HG02870 (cell line): ENCODE data around the gene SNTG2.
"Not testable (repeated sequence)": the region's sequence is repeated elsewhere in the genome, so short reads cannot be mapped to it uniquely, and the experiment has no call there.

Experiments
- ATAC-seq: cut with Tn5 transposase; IDR thresholded peaks from one replicate; pipeline ENCODE4 v1.9.1; 2021; ENCODE audit warnings: mild to moderate bottlenecking, moderate library complexity; ENCODE audit not compliant: unreplicated experiment

SNTG2 gene

DNA sequence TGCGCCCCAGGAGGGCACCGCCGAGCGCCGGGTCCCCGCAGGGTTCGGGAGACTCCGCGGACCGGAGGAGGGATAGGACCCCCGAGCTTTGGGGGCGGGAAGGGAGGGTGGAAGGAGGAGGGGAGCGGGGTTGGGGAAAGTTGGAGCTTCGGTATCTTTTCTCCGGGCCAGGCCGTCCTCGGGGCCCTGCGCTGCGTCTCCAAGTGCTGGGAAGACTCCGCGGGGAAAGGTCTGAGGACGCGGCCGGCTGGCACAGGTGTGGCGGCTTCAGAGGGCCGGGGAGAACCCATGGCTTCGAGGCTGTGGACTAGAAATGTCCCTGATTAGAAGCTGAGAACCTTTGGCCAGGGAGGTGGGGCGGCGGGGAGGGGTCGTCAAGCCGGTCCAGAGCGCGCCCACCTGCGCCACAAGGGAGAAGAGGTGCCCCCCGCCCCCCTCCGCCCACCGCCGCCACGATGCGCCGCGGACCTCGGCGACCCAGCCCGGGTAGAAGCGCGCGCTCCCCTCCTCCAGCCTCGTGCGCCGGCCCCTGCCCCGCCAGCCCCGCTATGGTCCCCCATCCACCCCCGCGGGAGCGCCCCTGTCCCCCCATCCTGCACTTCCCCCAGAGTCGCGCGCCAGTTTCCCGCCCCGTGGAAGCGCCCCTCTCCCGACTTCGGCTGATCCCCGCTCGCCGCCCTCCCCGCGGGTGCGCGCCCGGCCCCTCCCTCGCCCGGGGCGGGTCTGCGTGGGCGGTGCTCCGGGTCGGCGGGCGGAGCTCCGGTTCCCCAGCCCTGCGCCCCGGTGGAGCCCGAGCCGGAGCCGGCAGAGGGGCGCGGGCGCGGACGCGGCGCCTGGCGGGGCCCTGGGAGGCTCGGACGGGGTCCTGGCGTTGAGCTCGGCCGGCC, at the start of gene SNTG2:
TSS of gene SNTG2 (plus strand) at position 770 of the 887 bp plus-strand sequence. CDS start 148 bp downstream, outside the sequence.
- no peak for ATAC-seq

DNA sequence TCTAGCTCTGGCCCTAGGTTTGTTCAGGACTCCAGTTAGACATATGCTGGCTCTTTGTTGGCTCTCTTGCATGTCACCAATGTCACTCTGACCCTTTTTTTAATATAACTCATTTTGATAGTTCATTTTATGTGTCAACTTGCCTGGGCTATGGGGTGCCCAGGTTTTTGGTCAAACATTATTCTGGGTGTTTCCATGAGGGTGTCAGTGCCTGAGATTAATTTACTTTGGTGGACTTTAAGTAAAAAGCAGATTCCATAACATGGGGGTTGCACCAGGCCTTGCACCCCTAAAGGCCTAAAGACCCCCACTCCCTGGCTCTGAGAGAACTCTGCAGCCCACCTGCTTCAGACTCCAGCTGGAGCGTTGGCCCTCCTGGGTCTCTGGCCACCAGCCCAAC, 48.1 kb upstream of the SNTG2 start:
- ATAC-seq: no peak

DNA sequence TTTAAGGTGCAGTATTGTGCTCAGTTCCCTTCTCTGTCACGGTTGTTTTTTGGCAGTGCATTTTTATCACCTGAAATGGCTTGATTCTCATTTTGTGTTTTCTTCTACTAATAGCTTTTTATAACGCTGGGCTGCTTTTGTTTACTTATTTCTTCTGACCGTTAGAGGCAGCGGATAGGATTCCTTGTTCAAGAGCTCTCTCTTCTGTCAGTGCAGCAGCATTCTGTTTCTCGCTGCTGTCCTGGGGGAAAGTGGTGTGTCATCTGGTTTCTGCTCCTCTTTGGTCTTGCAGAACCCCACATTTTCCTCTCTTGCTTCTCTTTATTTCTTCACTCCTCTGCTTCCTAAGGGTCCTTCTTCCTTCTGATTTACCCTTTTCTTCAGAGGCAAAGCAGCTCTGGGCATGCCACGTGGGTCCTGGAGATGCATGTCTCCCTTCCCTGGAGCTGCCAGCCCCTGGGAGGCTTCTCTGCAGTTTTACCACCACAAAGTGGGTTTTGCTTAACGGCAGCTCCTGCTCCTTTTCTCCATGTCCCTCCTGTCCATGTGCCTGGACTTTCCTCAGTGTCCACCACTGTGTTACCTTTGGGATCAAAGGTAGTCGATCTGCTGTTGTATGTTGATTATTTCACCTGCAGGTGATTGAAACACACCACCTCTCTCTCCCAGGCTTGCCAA, 47.3 kb upstream of the SNTG2 start:
- ATAC-seq: no peak

DNA sequence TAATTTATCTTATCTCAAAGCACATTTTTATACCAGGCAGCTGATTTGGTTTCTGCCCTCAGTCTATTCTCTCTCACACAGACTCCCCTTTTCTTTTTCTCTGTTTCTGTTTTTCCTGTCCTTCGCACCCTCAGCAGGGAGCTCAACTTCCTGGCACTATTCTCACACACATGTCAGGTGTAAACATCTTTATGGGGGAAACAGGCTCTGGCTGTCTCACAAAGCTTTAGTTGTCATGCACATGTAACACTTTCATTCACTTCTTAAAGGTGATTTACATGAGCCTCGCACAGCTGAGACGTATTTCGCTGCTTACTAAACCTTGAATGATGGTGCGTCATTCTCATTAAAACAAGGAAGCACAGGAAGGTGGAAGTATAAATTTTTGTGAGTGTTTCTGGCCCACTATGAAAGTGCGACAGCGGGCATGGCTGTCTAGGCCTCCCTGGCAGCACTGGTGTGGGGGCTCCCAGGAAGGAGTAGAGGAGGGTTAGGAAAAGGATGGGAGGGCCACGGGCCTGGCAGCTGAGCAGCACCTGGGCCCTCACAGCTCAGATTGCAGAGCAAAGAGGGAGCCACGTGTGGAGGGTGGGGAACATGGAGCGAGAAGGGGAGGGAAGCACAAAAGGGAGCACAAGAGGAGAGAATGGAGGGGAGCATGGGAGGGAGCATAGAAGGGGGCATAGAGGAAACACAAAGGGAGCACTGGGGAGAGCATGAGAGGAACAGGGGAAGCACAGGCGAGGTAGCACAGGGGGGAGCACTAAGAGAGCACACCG, 46.2 kb upstream of the SNTG2 start:
- ATAC-seq: no peak

DNA sequence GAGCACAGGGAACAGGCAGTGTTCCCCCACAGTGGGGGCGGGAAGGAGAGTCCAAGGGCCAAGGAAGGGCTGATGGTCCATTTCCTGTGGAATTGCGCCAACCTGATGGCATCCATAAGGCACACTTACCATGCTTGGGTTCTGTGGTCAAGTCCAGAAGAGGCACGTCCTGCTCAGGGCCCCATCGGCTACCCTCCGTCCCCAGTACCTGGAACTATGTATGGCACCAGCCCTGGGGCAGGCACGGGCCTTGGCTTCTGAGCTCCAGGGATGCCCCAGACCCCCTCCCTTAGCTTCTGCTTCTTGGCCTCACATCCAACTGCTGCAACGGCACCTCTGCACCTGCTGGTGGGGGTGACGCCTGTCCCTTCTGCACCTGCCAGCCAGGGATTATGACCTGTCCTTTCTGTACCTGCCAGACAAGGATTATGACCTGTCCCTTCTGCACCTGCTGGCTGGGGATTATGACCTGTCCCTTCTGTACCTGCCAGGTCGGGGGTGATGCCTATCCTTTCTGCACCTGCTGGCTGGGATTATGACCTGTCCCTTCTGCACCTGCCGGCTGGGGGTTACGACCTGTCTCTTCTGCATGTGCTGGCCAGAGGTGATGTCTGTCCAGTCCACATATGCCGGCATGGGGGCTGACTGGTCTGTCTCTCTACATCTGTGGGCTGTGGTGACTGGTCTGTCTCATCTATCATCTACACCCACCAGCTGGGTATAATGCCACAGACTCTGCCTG, 45.4 kb upstream of the SNTG2 start:
- ATAC-seq: no peak

DNA sequence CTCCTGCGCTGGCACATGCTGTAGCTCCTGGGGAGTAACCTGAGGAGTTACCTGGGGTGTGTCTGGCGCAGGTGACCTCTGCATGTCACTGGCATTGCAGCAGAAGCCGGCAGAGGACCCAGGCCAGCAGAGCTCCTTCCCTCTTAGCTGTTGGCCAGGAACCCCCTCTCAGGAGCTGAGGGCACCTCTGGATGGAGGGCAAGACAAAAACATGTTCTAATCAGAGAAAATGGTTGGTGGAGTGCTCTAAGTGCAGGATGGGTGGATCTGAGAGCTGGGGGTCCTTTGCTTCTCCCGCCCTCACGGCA, 44.9 kb upstream of the SNTG2 start:
- ATAC-seq: no peak

DNA sequence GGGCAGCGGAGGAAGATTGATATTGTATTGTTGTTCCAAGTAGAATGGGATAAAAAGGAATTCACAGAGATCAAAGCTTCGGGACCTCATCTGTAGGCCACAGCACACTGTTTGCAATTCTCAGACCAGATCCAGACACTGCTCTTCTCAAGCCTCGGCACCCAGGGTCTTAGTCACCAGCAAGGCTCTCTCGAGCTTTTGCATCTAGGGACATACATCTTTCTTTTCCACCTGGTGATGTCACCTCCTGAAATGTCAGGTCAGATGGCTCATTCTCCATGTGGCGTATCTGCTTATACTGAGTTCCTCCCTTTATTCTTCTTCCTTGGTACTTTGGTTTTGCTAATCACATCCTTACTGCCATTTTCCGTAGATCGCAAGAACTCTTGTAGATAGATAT, 42.9 kb upstream of the SNTG2 start:
- no peak for ATAC-seq

DNA sequence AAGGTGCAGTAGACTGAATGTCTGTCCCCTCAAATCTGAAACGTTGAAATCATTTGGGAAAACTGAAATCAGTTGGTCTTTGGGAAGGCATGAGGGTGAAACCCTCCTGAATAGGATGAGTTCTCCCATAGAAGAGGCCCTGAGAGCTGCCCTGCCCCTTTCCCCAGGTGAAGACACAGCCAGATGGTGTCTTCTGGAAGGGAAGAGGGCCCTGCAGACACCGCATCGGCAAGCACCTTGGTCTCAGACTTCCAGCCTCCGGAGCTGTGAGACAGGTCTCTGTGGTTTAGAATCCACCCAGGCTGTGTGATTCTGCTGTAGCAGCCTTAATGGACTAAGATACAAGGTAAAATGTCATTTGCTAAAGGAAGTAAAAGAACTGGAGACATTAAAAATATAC, 42.1 kb upstream of the SNTG2 start:
- ATAC-seq: no peak

DNA sequence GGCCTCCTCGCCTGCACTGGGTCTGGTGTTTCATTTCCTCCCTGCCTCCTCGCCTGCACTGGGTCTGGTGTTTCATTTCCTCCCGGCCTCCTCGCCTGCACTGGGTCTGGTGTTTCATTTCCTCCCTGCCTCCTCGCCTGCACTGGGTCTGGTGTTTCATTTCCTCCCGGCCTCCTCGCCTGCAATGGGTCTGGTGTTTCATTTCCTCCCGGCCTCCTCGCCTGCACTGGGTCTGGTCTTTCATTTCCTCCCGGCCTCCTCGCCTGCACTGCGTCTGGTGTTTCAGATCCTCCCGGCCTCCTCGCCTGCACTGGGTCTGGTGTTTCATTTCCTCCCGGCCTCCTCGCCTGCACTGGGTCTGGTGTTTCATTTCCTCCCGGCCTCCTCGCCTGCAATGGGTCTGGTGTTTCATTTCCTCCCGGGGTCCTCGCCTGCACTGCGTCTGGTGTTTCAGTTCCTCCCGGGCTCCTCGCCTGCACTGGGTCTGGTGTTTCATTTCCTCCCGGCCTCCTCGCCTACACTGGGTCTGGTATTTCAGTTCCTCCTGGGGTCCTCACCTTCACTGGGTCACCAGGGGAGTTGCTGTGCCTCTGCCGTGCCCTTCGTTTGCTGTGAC, 40.8 kb upstream of the SNTG2 start:
- ATAC-seq: not testable (repeated sequence)

DNA sequence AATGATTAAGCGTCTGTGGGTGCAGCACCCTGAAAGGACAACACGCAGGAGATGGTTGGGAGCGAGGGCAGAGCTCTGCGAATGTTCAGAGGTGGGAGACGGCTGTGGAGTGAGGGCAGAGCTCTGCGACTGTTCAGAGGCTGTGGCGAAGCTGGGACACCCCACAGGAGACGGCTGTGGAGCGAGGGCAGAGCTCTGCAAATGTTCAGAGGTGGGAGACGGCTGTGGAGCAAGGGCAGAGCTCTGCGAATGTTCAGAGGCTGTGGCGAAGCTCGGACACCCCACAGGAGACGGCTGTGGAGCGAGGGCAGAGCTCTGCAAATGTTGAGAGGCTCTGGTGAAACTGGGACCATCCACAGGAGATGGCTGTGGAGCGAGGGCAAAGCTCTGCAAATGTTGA, 40.0 kb upstream of the SNTG2 start:
- ATAC-seq: no peak

DNA sequence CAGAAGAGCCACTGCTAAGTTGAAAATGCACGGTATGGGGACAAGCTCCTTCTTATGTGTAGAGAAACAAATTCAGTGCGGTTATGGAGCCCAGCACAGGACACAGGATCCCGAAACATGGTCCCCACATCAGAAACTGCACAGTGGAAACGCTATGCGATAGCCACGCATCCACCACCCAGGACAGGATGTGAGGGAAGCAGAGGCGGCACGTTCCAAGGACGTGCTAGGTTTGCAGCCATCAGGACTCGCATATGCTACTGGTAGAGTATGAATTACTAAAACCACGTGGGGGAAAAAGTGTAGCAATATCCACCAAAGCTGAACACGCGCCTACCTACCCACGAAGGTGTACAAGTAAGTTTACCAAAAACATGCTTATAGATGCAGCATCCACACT, 34.7 kb upstream of the SNTG2 start:
- no peak for ATAC-seq

DNA sequence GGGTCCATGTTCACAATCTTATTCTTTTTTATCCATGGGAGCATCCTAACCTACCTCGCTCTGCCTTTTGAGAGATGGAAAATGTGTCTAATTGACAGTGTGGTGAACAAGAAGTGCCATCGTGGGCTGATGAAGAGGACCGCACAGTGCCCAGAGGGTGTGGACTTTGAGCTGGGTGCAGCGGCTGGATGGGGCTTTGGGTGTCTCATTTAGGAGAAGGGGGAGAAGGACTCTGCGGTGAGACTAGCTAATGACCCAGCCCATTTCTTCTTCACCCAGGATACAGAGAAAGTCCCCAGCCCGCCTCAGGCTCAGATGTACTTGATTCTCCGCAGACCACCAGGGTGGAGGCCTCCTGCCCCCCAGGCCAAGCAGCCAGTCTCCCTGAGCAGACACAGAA, 33.7 kb upstream of the SNTG2 start:
- ATAC-seq: no peak

DNA sequence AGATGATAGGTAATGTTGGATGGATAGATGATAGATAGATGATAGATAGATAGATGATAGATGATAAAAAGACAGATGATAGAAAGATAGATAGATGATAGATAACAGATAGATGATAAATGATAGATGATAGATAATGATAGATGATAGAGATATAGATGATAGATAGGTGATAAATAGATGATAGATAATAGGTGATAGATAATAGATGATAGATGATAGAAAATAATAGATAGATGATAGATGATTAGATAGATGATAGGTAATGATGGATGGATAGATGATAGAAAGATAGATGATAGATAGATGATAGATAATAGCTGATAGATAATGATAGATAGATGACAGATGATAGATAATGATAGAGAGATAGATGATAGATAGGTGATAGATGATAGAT, 31.0 kb upstream of the SNTG2 start:
- ATAC-seq: no peak

DNA sequence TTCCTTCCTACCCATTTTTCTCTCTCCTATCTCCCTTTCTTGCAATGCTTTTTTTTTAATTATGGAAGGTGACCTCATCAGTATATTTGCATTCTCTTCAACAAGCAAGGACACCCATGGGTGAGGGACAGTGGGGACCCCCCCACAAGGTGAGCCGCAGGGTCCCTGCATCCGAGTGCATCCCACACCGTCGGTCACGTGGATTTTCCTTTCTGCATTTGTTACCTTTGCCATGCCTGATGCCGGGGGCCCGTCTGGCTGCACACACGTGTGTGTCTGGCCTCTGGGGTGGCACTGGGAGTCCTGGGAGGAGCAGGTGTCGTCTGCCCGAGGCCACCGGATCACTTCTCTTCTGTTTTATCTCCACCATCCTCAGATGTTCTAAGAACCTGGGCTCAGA, 30.1 kb upstream of the SNTG2 start:
- ATAC-seq: no peak

DNA sequence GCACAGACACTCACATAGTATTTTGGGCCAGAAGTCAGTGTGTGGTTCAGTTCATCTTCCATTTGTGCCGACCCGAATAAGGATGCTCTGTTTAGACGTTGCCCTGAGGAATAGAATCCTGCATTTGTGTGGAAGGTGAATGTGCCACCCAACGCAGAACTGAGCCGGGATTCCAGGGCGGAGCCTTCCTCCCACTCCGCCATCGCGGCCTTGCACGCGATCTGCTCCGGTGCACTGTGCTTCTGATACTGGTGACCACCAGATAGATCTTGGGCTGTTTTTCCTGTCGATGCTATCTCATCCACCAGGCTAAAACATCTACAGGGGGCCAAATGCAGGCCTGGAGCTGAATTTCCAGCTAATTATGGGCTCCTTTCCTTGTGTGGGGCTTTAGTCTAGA, 29.6 kb upstream of the SNTG2 start:
- ATAC-seq: no peak

DNA sequence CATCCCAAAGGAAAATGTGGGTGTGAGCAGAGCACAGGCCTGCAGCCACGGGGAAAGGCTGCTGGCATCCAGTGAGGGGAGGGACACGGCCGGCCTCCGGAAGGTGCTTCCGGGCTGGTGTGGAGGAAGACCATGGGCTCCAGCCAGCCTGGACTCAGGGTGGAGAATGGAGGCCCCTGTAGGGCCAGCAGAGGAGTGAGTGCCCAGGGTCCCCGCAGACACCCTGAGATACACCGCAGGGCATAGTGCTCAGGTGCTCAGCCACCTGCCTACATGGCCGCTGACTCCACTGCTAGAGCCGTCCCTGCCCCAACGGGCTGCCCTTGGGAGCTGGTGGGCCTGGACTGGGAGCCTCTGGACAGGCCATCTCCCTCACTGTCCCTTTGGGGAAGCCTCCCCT, 28.5 kb upstream of the SNTG2 start:
- ATAC-seq: no peak

DNA sequence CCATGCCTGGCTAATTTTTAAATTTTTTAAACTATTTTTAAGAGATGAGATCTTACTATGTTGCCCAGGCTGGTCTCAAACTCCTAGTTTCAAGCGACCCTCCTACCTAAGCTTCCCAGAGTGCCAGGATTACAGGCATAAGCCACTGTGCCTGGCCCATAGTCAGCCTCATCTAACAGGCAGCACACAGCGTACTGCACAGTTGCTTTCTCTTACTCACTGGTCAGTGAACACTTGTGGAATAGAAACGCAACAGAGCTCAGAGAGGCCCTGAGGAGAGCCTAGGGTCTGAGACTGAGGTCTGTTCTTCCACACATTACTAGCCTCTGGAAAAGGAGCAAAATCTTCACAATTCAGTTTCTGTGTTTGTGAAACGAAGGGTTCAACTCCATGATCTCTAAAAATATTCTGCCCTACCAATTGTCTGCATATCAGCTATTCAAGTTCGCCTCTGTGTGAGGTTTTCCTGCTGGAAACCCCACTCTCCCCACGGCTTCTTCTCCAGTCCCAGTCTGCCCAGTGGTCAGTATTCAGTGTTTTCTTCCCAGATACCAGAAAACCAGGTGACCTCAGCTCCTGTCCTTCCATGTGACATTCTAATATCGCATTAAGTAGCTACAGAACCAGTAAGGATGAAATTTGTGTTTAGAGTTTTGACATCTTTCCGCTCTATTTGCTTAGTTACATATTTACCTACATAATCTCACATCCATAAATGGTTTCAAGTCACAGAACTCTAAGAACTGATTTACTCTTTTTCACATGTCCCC, 26.6 kb upstream of the SNTG2 start:
- no peak for ATAC-seq

DNA sequence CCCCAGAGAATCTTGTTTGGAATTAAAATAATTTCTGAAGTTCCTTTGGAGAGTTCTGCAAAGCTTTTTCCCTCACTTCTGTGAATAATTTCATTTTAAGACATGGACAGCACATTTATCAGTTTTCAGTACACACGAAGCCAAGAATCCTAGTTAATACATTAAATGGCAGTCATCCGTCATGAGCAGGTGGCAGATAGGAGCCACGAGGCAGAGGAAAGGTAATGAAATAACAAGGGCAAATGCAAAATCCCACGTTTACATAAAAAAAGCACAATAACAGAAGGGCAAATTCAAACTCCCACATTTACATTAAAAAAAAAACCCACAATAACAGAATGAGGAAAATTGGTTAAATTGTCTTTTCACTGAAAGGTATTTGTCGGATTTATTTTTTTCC, 25.9 kb upstream of the SNTG2 start:
- ATAC-seq: no peak

DNA sequence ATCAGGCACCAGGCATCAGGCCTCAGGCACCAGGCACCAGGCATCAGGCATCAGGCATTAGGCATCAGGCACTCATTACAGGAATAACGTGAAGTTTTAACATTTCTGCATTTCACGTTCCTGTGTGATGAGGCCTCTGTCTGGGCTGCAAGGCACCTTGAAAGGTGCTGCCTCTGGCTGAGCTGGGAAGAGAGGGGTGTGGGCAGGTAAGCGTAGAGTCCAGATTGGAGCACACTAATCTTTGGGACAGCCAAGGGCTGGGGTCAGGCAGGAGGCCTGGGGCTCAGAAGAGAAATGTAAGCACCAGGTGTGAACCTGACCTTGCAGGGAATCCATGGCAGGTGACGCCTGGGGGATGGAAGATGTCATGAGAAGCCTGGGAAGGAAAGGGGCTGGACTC, 25.3 kb upstream of the SNTG2 start:
- ATAC-seq: no peak

DNA sequence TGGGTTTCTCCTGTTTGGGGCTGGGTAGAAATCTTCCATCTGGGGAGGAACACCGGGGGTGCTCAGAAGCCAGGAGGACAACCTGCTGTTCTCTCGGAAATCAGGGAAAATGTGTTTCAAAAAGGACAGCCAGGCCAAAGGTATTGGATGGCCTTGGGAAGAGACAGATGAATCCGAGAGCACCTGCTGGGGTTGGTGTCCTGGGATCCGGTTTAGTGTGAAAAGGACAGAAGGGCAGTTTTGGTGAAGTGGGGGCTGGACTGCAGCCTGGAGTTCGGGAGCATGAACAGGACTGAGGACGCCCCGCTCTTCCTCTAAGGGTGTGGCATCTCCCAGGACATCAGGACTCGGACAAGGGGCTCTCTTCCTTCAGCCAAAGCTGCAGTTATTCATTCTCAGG, 24.9 kb upstream of the SNTG2 start:
- no peak for ATAC-seq
